ENCODE measurements around the gene NDFIP2. TPM values are rescaled to one million over a fixed set of nuclear protein-coding genes. Genes with fewer than 3 reads are reported as not detected.

The NDFIP2 gene
- total RNA-seq, 1 experiment from 2014 or later, result 48.4 TPM

Other genes with a start within 250 kb of the NDFIP2 start
- 35.2 and 40.4 TPM in 2 replicates for gene RBM26, start 74.9 kb upstream of the NDFIP2 start, total RNA-seq (2021)